Renal pelvis (tissue), 4 donors: ENCODE data around the gene RTN4R. TPM values are rescaled to one million over a fixed set of nuclear protein-coding genes. Genes with fewer than 3 reads are reported as not detected.
"Not testable (repeated sequence)": the region's sequence is repeated elsewhere in the genome, so short reads cannot be mapped to it uniquely, and the experiment has no call there.

ENCODE experiments used
- DNase-seq: peaks from one replicate; pipeline ENCODE4 v3.0.0-alpha.2; 2013
- polyA plus RNA-seq, 3 donors: library from polyadenylated mRNA; unstranded; fragments of 120-200 nt; gene quantifications; one replicate each; pipeline ENCODE4 v1.2.1, GENCODE V29; 2013; ENCODE audit not compliant: insufficient read length in 3 of 3

RTN4R gene
- polyA plus RNA-seq, 3 donors: 5.8 to 11.2 (median 7.6) TPM

- not testable (repeated sequence) for DNase-seq
These were observed 6.3 kb upstream of the RTN4R start for GRCh38 chr22:20274374-20274773.

DNA sequence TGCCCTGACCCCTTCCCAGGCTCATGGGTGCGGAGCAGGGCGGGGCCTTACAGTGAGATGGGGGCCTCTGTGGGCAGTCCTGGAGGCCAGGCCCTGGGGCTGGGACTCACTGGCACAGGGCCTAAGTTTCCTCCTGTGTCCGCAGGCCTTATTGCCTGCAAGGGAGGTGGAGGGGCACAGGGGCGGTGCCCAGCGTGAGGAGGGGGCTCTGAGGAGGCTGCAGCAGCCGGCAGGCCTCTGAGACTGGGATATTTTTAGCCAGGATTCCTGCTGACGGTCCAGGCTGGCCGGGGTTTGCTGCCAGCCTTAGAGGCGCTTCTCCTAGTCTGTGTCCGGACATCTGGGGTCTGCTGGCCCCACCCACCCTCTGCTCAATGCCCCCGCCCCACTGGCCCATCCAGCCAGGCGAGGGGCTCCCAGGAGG lies 5.7 kb upstream of the RTN4R start:
- DNase-seq: no peak

DNA sequence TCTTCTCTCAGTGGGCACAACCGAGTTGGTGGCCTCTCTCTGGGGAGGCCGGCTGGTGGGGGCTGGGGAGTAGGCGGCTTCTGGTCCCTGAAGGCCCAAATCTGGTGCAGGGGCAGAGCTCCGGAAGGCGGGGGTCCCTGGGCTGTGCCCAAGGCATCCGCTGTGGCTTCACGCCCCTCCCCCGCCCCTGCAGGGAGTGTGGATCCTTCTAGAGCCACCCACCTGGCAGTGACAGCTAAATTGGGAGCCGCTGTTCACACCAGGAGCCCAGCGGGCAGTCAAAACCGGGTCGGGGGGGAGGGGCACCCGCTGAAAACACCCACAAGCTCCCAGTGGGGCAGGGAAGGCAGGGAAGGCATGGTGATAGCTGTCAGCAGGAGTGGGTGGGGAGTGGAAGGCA lies 4.6 kb upstream of the RTN4R start:
- DNase-seq: no peak

GRCh38 chr22:20272174-20272573 lies 4.1 kb upstream of the RTN4R start:
- no peak for DNase-seq

- no peak for DNase-seq
These were observed 3.2 kb upstream of the RTN4R start for GRCh38 chr22:20271114-20271994.

DNA sequence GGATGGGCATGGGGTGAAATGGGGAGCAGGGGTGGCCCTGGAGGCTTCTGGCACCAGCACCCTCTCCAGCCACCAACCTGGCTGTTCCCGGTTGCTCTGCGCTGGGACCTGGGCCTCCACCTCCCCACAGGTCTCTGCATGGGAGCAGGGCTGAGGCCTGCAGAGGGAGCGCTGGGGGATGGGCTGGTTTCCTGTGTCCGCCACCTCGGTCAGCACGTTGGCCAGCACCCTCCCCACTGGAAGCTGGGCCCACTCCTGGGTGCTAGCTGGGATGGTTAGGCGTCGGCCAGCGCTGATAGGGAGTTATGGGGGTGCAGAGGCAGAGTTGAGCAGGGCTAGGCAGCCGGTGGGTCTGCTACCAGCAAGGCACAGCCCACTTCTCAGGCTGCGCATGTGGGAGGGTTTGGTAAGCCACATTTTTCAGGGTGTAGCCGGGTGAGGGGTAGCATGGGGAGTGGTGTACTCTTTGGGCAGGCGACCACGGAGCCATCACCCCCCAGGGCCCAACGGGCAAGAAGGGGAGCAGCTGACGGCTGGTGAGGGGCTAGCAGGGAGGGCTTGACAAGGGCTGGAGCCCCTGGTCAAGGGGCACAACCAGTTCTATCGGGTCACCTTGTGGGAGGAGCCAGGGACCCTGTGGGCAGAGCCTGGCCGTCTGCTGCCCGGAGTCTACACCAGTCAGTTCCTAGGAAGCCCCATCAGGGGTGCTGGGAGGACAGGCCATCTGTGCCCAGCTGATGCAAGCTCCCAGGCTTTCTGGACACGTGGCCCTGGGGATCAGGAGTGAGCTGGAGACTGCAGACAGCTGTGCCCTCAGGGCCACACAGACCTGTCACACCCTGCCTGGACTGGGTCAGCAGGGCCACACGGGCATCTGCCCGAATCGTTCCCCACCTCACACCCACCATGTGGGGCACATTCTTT lies 2.3 kb upstream of the RTN4R start:
- DNase-seq: not testable (repeated sequence)

GRCh38 chr22:20269673-20270072 lies 1.6 kb upstream of the RTN4R start:
- not testable (repeated sequence) for DNase-seq

DNA sequence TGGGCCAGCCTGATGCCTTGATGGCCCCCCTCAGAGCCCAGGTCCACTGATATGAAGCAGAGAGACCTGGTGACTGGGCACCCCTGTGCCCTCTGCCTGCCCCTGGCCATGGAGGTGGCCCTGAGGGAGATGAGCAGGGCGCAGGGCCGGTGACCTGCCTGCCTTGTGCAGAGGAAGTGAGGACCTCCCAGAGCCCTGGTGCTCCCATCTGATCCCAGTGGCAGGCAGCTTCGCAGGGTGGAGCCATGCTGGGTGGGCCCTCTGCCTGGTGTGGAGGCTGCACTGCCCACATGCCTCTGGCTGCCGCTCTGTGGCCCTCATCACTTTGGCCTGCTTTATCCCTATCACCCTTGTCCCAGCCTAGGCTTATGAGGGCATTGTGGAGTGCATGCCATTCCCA lies 1.1 kb upstream of the RTN4R start:
- DNase-seq: not testable (repeated sequence)

GRCh38 chr22:20267441-20268278 lies 458 bp downstream of the RTN4R start:
- no peak for DNase-seq

GRCh38 chr22:20266667-20267440 lies 1.3 kb downstream of the RTN4R start:
- DNase-seq: not testable (repeated sequence)

DNA sequence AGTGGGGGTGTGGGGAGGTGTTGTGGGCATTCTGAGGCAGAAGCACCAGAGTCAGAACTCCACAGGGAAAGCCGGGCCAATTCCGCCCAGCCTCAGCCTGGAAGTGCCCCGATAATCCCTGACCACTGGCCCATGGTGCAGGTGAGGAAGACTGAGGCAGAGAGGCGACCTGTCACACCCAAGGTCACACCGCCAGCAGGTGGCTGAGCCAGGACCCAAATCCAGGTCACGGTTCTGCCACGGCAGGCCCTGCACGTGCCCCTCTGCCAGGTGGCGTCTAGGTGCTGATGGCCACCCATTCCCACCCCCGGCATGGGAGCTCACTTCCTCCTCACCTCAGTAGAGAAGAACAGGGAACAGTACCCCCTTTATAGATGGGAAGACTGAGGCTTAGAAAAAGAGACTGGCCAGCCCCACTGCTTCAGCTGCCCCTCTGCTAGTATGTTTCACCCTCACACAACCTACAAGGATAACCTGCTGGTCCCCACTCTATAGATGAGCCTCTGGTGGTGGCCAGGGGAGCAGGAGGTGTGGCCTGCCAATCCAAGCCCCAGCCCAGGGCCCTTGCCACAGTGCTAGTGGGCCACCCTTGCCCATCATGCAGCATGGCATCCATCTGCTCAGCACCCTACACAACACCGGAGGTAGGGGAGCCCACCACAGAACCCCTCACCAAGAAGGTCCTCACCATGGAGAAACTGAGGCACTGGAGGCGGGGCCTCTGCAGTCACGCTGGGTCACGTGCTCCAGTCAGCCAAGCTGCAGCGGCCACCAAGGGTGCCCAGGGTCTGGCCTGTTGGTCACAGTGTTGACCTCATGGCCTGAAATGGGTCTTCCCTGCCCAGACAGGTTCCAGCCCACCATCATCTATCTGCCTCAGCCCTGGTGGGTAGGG lies 2.1 kb downstream of the RTN4R start:
- not testable (repeated sequence) for DNase-seq

DNA sequence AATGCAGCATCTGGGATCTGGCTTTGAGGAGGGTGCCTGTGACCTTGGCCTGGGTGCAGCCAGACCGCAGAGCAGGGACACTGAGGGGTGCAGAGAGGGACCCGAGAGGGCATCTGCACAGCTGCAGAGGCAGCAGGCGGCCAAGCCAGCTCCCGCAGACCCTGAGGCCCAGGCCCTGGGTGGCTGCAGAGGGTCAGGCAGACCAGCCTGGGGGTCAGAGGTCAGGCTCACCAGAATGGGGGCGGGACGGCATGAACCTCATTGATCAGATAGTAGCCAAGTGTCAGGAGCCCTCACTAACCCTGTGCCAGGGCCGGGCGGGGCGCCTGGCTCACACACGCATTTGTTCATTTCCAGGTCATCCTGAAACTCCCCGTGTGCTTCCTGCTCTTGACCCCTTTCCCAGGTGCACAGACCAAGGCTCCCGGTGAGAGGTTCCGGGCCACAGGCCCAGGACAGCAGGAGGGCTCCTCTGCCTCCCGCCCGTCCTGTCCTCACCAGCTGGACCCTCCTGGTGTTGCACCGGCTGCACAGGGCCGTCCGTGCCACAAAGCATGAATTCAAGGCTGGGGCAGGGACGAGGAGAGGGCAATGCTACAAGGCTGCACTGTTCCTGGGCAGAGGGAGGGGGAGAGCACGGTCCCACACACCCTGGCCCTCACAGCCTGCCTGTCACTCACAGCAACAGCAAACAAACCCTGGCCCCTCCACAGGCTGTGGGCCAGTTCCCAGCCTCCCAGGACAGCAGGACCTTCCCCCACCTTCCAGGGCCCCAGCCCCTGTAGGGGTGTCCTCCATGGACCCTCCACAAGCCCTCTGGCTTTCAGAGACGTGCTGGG lies 3.3 kb downstream of the RTN4R start:
- no peak for DNase-seq

DNA sequence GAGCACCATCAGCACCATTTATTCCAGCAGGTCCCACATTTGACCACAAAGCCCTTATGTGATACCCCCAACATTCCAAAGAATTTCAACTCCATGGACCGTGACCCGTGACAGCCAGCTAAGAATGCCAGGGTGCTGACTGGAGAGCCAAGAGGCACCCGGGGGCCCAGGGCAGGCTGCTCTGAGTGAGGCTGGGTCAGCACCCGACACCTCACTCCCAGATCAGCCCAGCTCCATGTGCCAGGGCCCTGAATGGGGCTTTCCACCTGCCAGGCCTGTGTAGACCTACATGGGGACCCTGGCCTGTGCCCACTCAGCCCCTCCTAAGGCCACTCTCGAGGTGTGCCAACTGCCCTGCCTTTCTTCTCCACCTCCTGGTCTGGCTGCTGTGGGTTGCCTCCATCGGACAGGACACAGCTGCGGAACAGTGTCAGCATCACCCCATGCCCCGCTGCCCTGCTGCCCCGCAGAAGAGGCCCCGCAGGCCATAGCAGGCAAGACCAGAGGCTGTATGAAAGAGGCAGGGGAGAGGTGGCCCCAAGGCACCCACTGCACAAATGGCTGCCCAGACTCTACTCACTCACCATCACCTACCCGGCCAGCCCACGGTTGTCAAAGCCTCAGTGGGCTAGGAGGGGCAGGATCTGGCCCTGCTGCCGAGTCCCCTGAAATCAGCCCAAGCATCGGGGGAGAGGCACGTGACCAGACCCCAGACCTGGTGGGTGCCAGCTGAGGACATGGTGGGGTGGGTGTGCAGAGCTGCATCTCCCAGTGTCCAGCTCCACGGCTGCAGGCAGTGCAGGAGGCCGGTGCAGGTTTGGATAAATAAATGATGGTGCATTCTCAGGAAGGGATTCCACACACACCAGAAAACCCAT lies 4.5 kb downstream of the RTN4R start:
- DNase-seq: not testable (repeated sequence)

- DNase-seq: no peak
These were observed 5.5 kb downstream of the RTN4R start for GRCh38 chr22:20262582-20263147.

- no peak for DNase-seq
These were observed 6.1 kb downstream of the RTN4R start for GRCh38 chr22:20261848-20262581.

DNA sequence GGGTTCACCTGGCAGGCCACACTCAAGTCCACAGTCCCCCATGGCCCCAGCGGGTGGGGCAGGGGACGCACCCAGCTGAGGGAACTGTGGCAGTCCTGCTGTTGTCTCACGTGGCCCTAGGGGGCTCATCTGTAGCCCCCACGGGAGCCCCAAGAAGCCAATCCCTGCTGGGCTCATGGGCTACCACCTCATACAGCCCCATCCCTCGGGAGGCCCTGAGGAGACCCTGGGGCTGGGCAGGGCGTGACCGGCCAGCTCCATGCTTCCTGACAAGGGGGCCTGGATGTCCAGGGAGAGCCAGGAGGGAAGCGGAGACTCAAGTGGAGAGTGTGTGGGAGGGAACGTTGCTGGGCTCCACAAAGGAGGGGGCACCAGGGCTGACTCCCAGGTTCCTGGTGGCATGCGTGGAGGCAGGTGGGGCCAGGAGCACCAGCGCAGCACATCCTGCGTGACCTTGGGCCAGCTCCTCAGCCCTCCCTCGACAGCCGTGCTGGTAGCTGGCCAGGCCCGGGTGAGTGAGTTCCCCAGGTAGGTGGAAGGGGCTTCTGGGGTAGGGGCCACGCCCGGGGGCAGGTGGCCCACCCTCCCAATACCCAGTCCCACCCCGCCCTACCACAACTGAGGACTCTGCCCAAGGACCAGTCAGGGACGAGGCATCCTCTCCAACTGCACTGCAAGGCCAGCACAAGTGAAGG lies 7.9 kb downstream of the RTN4R start:
- DNase-seq: no peak
